OCI-LY7 (cell line): ENCODE results near the gene RXRG. TPM values are rescaled to one million over a fixed set of nuclear protein-coding genes. Genes with fewer than 3 reads are reported as not detected.

ENCODE experiments used
- BruUV-seq: library from RNA; stranded (reverse); fragments of 400-500 nt; replicated peaks from 2 replicates; lab custom pipeline; 2021; lab: Mats Ljungman, UMichigan
- CTCF ChIA-PET: fragments of 300-600 bp; sonication (Branson Sonifier 250); formaldehyde crosslinking; loops from one replicate; lab custom pipeline; 2022; ENCODE audit warnings: antibody characterized with exemption; ENCODE audit not compliant: unreplicated experiment; lab: Charles Lee
- POLR2A ChIA-PET: fragments of 300-600 bp; sonication (Branson Sonifier 250); formaldehyde crosslinking; loops from one replicate; lab custom pipeline; 2022; ENCODE audit warnings: antibody characterized with exemption; lab: Charles Lee
- DNase-seq: peaks from one replicate; pipeline ENCODE4 v3.0.0-alpha.2; 2015; ENCODE audit warnings: low spot score
- H2AFZ ChIP-seq: fragments of 200-600 bp; sonication (generic), shearing (Covaris generic); 2 replicates; pipeline ENCODE4 v1.6.1; 2014; ENCODE audit warnings: mild to moderate bottlenecking, antibody characterized with exemption, low read length, moderate library complexity
- H3K27ac ChIP-seq: fragments of 200-600 bp; sonication (generic); 2 replicates; pipeline ENCODE4 v1.5.1; 2014; ENCODE audit warnings: mixed run types, low read depth, mild to moderate bottlenecking, moderate library complexity, low read length, inconsistent platforms; ENCODE audit not compliant: poor library complexity, severe bottlenecking
- H3K36me3 ChIP-seq: fragments of 200-600 bp; sonication (generic); 2 replicates; pipeline ENCODE4 v1.6.1; 2014; ENCODE audit warnings: mild to moderate bottlenecking, antibody characterized with exemption, low read length, moderate library complexity, mixed read lengths; ENCODE audit not compliant: insufficient read depth
- H3K4me1 ChIP-seq: fragments of 200-600 bp; sonication (generic); 2 replicates; pipeline ENCODE4 v1.5.1; 2014; ENCODE audit warnings: mild to moderate bottlenecking, low read length; ENCODE audit not compliant: insufficient read depth, poor library complexity, severe bottlenecking
- H3K4me2 ChIP-seq: fragments of 200-600 bp; sonication (generic); 2 replicates; pipeline ENCODE4 v1.6.1; 2014; ENCODE audit warnings: mild to moderate bottlenecking, low read length
- H3K4me3 ChIP-seq: fragments of 200-600 bp; sonication (generic); 2 replicates; pipeline ENCODE4 v1.5.1; 2014; ENCODE audit warnings: mild to moderate bottlenecking, low read depth, low read length; ENCODE audit not compliant: poor library complexity, severe bottlenecking
- H3K79me2 ChIP-seq: fragments of 200-600 bp; sonication (generic); 2 replicates; pipeline ENCODE4 v1.6.1; 2016; ENCODE audit warnings: low read depth, mild to moderate bottlenecking, low read length, moderate library complexity, mixed read lengths; ENCODE audit not compliant: insufficient read depth
- H3K9me2 ChIP-seq: fragments of 200-600 bp; sonication (generic); 2 replicates; pipeline ENCODE4 v1.6.1; 2016; ENCODE audit warnings: mild to moderate bottlenecking, low read length, mixed read lengths; ENCODE audit not compliant: insufficient read depth
- H3K9me3 ChIP-seq: fragments of 200-600 bp; sonication (generic); 2 replicates; pipeline ENCODE4 v1.6.1; 2014; ENCODE audit warnings: mild to moderate bottlenecking, mixed run types, low read length, mixed read lengths
- H4K20me1 ChIP-seq: fragments of 200-600 bp; sonication (generic); 2 replicates; pipeline ENCODE4 v1.6.1; 2014; ENCODE audit warnings: mild to moderate bottlenecking, antibody characterized with exemption, low read length, moderate library complexity, mixed read lengths; ENCODE audit not compliant: insufficient read depth
- EZH2phosphoT487 ChIP-seq: fragments of 200-600 bp; sonication (generic); IDR thresholded peaks from 2 replicates; pipeline ENCODE4 v1.6.1; 2018; ENCODE audit warnings: low read depth, borderline replicate concordance, mild to moderate bottlenecking, mixed run types, antibody characterized with exemption, low read length, moderate library complexity, mixed read lengths
- intact Hi-C: fragments of 100-400 bp; cut with micrococcal nuclease; formaldehyde crosslinking; loops from one replicate; pipeline ENCODE4 v1.10.0; 2022; ENCODE audit not compliant: unreplicated experiment
- total RNA-seq, 2 experiments: library from RNA; depleted of rRNA in 1 of 2; stranded (reverse); fragments of >200 nt in 1 of 2; shearing (Covaris generic) in 1 of 2; gene quantifications; 2 replicates each; pipeline ENCODE4 v1.2.3, GENCODE V29; 2014 to 2022
- TF ChIP-seq, protein P1 (sequence below): fragments of 200-600 bp; sonication (generic); conservative IDR thresholded peaks from 2 replicates; pipeline ENCODE4 v1.5.1; 2014; ENCODE audit warnings: mild to moderate bottlenecking, antibody characterized with exemption, low read length, moderate library complexity, mixed read lengths

The RXRG gene
- total RNA-seq, 2 experiments from 2014 or later: not detected

DNA sequence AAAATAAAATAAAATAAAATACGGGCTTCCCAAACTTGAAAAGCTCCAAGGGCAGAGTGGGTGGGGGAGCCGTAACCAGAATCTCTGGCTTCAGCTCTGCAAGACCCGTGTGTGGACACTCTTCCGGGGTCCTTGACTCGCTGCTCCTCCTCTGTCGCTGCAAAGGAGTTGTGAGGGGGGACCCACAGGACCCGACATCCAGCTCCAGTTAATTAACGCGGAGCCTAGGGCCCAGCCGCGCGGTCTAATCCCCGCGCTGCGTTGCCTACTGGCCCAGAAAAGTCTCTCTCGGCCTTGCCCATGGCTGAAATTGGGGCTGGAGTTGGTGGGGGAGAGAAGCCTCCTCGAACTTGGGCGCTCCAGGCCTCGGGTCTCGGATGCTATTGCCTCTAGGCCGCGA lies 90.2 kb downstream of the RXRG start:
- no peak overlapping the region for H3K27ac ChIP-seq
- H3K79me2 ChIP-seq: no peaks in the 10 kb centered on the region
- H3K9me3 ChIP-seq: no peaks in the 10 kb centered on the region
- no peak overlapping the region for H3K4me2 ChIP-seq
- POLR2A ChIA-PET: no interaction called here
- no peaks in the 10 kb centered on the region for H4K20me1 ChIP-seq
- H3K36me3 ChIP-seq: no peaks in the 10 kb centered on the region
- TF ChIP-seq, protein P1, sequence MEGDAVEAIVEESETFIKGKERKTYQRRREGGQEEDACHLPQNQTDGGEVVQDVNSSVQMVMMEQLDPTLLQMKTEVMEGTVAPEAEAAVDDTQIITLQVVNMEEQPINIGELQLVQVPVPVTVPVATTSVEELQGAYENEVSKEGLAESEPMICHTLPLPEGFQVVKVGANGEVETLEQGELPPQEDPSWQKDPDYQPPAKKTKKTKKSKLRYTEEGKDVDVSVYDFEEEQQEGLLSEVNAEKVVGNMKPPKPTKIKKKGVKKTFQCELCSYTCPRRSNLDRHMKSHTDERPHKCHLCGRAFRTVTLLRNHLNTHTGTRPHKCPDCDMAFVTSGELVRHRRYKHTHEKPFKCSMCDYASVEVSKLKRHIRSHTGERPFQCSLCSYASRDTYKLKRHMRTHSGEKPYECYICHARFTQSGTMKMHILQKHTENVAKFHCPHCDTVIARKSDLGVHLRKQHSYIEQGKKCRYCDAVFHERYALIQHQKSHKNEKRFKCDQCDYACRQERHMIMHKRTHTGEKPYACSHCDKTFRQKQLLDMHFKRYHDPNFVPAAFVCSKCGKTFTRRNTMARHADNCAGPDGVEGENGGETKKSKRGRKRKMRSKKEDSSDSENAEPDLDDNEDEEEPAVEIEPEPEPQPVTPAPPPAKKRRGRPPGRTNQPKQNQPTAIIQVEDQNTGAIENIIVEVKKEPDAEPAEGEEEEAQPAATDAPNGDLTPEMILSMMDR: no peak
- no peak for TF ChIP-seq EZH2phosphoT487
- H2AFZ ChIP-seq: no peak overlapping the region
- intact Hi-C loops: no loop called here
- H3K4me1 ChIP-seq: no peaks in the 10 kb centered on the region
- CTCF ChIA-PET: no interaction called here
- no peaks in the 10 kb centered on the region for H3K9me2 ChIP-seq
- DNase-seq: no peak
- no TSS peak for BruUV-seq
- H3K4me3 ChIP-seq: no peak overlapping the region

DNA sequence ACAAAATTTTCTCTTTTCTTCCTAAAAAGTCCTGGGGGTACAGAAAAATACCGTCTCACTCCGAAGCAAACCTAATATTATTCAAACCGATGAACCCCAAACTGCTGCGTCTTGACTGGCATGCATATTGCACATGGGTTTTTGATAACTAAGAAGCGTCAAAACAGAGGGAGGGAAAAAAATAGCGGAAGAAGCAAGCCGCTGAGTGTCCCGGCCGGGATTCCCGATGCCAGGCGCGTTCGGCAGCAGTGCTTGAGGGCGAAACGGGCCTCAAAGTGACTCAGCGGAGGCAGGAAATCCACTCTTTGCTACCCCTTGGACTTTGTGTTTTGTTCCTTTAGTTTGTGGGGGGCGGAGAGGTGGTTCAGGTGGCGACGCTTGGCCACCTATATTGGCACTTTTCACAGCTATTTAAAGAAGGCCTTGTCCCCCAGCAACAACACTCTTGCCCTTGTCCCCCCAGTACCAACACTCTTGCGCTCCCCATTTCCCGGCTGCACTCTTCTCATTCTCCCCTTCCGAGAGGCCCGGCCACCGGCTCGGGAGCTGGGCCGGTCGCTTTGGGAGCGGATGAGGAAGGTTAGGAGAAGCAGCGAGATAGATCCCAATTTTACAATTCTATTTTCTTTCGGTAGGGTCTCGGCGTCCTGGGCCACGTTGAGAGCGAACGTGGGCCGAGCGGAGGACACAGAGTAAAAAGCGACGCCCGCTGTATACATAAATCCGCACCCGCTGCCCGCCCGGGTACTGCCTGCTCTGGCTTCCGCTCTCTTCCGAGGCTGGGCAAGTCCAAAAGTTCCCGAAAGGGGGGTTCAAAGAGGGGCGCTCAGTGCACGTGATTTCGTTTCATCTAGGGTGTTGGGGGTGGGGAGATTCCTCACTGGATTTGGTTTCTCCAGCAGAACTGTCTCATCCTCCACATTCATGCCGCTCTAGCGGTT lies 90.9 kb downstream of the RXRG start:
- H3K4me1 ChIP-seq: no peaks in the 10 kb centered on the region
- DNase-seq: no peak

More for the DNA sequence above, 90.9 kb downstream of the RXRG start:
- intact Hi-C loops: no loop called here
- no peak for TF ChIP-seq EZH2phosphoT487
- TF ChIP-seq, protein P1: no peak
- H3K27ac ChIP-seq: no peak overlapping the region
- H3K4me2 ChIP-seq: no peak overlapping the region
- no peaks in the 10 kb centered on the region for H4K20me1 ChIP-seq
- H3K36me3 ChIP-seq: no peaks in the 10 kb centered on the region
- no peaks in the 10 kb centered on the region for H3K9me3 ChIP-seq
- no peaks in the 10 kb centered on the region for H3K9me2 ChIP-seq
- ChIA-PET CTCF (no interaction called here), POLR2A (no interaction called here)
- no TSS peak for BruUV-seq
- H3K79me2 ChIP-seq: no peaks in the 10 kb centered on the region
- H2AFZ ChIP-seq: no peak overlapping the region
- no peak overlapping the region for H3K4me3 ChIP-seq
